PC-3 (cell line): ENCODE data around the gene IRF2. TPM values are rescaled to one million over a fixed set of nuclear protein-coding genes. Genes with fewer than 3 reads are reported as not detected.

Experiments used
- ATAC-seq: fragments of 200-7000 bp; cut with Tn5 transposase; 2 replicates; pipeline ENCODE4 v1.9.1; 2020; ENCODE audit warnings: mild to moderate bottlenecking, moderate library complexity
- BruUV-seq: library from RNA; stranded (reverse); fragments of 400-500 nt; replicated peaks from 2 replicates; lab custom pipeline; 2021; lab: Mats Ljungman, UMichigan
- CTCF ChIA-PET: fragments of 300-600 bp; sonication (Branson Sonifier 250); formaldehyde crosslinking; loops from one replicate; lab custom pipeline; 2022; ENCODE audit warnings: antibody characterized with exemption; lab: Charles Lee
- POLR2A ChIA-PET: fragments of 300-600 bp; sonication (Branson Sonifier 250); formaldehyde crosslinking; loops from one replicate; lab custom pipeline; 2022; ENCODE audit warnings: antibody characterized with exemption; ENCODE audit not compliant: unreplicated experiment; lab: Charles Lee
- DNase-seq: peaks from one replicate; pipeline ENCODE4 v3.0.0-alpha.2; 2015
- H2AFZ ChIP-seq: fragments of 300-600 bp; sonication (generic); 2 replicates; pipeline ENCODE4 v1.6.0; 2016; ENCODE audit warnings: antibody characterized with exemption, low read length
- H3F3A ChIP-seq: fragments of 300-600 bp; sonication (generic); one replicate; pipeline ENCODE4 v1.6.0; 2017; ENCODE audit warnings: antibody characterized with exemption, low read length, control low read depth, mild to moderate bottlenecking; ENCODE audit not compliant: unreplicated experiment
- H3K27ac ChIP-seq: fragments of 300-600 bp; sonication (generic); 2 replicates; pipeline ENCODE4 v1.5.1; 2016; ENCODE audit warnings: mild to moderate bottlenecking, low read length
- H3K27me3 ChIP-seq: fragments of 300-600 bp; sonication (generic); 2 replicates; pipeline ENCODE4 v1.6.1; 2016; ENCODE audit warnings: low read length, mixed read lengths
- H3K36me3 ChIP-seq: fragments of 300-600 bp; sonication (generic); 2 replicates; pipeline ENCODE4 v1.6.1; 2016; ENCODE audit warnings: low read depth, mixed run types, low read length, mixed read lengths
- H3K4me1 ChIP-seq: fragments of 300-600 bp; sonication (generic); 2 replicates; pipeline ENCODE4 v1.5.1; 2016; ENCODE audit warnings: low read length; ENCODE audit not compliant: insufficient read depth
- H3K4me2 ChIP-seq: fragments of 300-600 bp; sonication (generic); 2 replicates; pipeline ENCODE4 v1.6.0; 2016; ENCODE audit warnings: low read length
- H3K4me3 ChIP-seq: fragments of 300-600 bp; sonication (generic); 2 replicates; pipeline ENCODE4 v1.5.1; 2016; ENCODE audit warnings: mild to moderate bottlenecking, low read length, mixed read lengths
- H3K79me2 ChIP-seq: fragments of 300-600 bp; sonication (generic); 2 replicates; pipeline ENCODE4 v1.6.1; 2017; ENCODE audit warnings: low read length, mixed read lengths
- H3K9ac ChIP-seq: fragments of 300-600 bp; sonication (generic); 2 replicates; pipeline ENCODE4 v1.6.0; 2016; ENCODE audit warnings: mild to moderate bottlenecking, low read length
- H3K9me2 ChIP-seq: fragments of 300-600 bp; sonication (generic); replicated peaks from 2 replicates; pipeline ENCODE4 v1.6.1; 2016; ENCODE audit warnings: mixed run types, low read length, mixed read lengths
- H3K9me3 ChIP-seq: fragments of 300-600 bp; sonication (generic); 2 replicates; pipeline ENCODE4 v1.6.1; 2016; ENCODE audit warnings: low read length, mixed read lengths
- H4K20me1 ChIP-seq: fragments of 300-600 bp; sonication (generic); 2 replicates; pipeline ENCODE4 v1.6.1; 2016; ENCODE audit warnings: low read length, mixed read lengths
- CTCF ChIP-seq: fragments of 300-600 bp; sonication (generic); conservative IDR thresholded peaks from 2 replicates; pipeline ENCODE4 v1.5.1; 2017; ENCODE audit warnings: antibody characterized with exemption, low read depth, mild to moderate bottlenecking, low read length
- EZH2 ChIP-seq: fragments of 300-600 bp; sonication (generic); IDR thresholded peaks from one replicate; pipeline ENCODE4 v1.6.1; 2017; ENCODE audit warnings: antibody characterized with exemption, mild to moderate bottlenecking, low read length; ENCODE audit not compliant: unreplicated experiment
- EZH2phosphoT487 ChIP-seq: fragments of 300-600 bp; sonication (generic); IDR thresholded peaks from 2 replicates; pipeline ENCODE4 v1.6.1; 2018; ENCODE audit warnings: mild to moderate bottlenecking, antibody characterized with exemption, low read length, borderline replicate concordance
- intact Hi-C: fragments of 100-400 bp; cut with micrococcal nuclease; formaldehyde crosslinking; loops from 2 replicates; pipeline ENCODE4 v1.9.0; 2023
- total RNA-seq: library from RNA; depleted of rRNA; stranded (reverse); fragments of >200 nt; gene quantifications from 2 replicates; pipeline ENCODE4 v1.2.3, GENCODE V29; 2014

Gene IRF2
- total RNA-seq, 1 experiment from 2014 or later: 7.7 TPM

GRCh38 chr4:184417802-184418511 lies 56.4 kb downstream of the IRF2 start:
- peak; percentile 89 for DNase-seq
- H3K27me3 ChIP-seq: no peaks in the 10 kb centered on the region
- TF ChIP-seq CTCF (peak; percentile 27; the same call in 1 of the 2 replicates), EZH2phosphoT487 (no peak), EZH2 (no peak)
- peak overlapping the region; percentile 42; the same call in 1 of the 2 replicates for H2AFZ ChIP-seq
- no peaks in the 10 kb centered on the region for H4K20me1 ChIP-seq
- H3F3A ChIP-seq: peaks cover 5% of the 10 kb centered on the region
- intact Hi-C loops: loop anchor here (1.0 to 5.0 kb wide), 5 partner anchors 34 to 151 kb away; no protein-coding TSS in a partner anchor
- ChIA-PET CTCF (interaction anchor here (0.5 kb wide), 1 partner anchor 872 kb away, joined by 3 read pairs; no protein-coding TSS in a partner anchor), POLR2A (no interaction called here)
- no peak overlapping the region for H3K4me3 ChIP-seq
- H3K27ac ChIP-seq: peak overlapping the region; percentile 87
- H3K79me2 ChIP-seq: no peaks in the 10 kb centered on the region; the same call in 1 of the 2 replicates
- H3K9ac ChIP-seq: peak overlapping the region; percentile 53
- no peaks in the 10 kb centered on the region for H3K9me3 ChIP-seq
- peaks cover 24% of the 10 kb centered on the region for H3K4me1 ChIP-seq
- H3K36me3 ChIP-seq: no peaks in the 10 kb centered on the region; the same call in 1 of the 2 replicates
- peak overlapping the region; percentile 64 for H3K4me2 ChIP-seq
- ATAC-seq: peak; percentile 99
- no TSS peak for BruUV-seq
- H3K9me2 ChIP-seq: no peaks in the 10 kb centered on the region

- Histone ChIP-seq H3K4me1 (peaks cover 24% of the 10 kb centered on the region), H3K36me3 (no peaks in the 10 kb centered on the region; the same call in 1 of the 2 replicates), H3K9me2 (no peaks in the 10 kb centered on the region), H3K27me3 (no peaks in the 10 kb centered on the region), H3K9ac (peak overlapping the region; percentile 53), H3K9me3 (no peaks in the 10 kb centered on the region), H4K20me1 (no peaks in the 10 kb centered on the region), H3K4me3 (no peak overlapping the region), H3F3A (peaks cover 5% of the 10 kb centered on the region), H3K79me2 (no peaks in the 10 kb centered on the region; the same call in 1 of the 2 replicates), H3K27ac (peak overlapping the region; percentile 87), H3K4me2 (peak overlapping the region; percentile 62; the same call in 1 of the 2 replicates), H2AFZ (peak overlapping the region; percentile 42; the same call in 1 of the 2 replicates)
- CTCF ChIA-PET: no interaction called here
- POLR2A ChIA-PET: no interaction called here
- DNase-seq: no peak
- intact Hi-C loops: loop anchor here (5.0 kb wide), 2 partner anchors 35 to 150 kb away; no protein-coding TSS in a partner anchor
- TF ChIP-seq EZH2 (no peak), EZH2phosphoT487 (no peak), CTCF (no peak)
- ATAC-seq: no peak; the same call in 1 of the 2 replicates
- no TSS peak for BruUV-seq
Observed at GRCh38 chr4:184416913-184417734, 57.2 kb downstream of the IRF2 start.
